GM19395 (cell line): ENCODE results near the gene ADAMTSL5.
"Not testable (repeated sequence)": the region's sequence is repeated elsewhere in the genome, so short reads cannot be mapped to it uniquely, and the experiment has no call there.

Experiments used
- ATAC-seq: cut with Tn5 transposase; IDR thresholded peaks from one replicate; pipeline ENCODE4 v1.9.1; 2021; ENCODE audit warnings: mild to moderate bottlenecking, moderate library complexity; ENCODE audit not compliant: unreplicated experiment

Gene ADAMTSL5

GRCh38 chr19:1514295-1514661, 1.5 kb upstream of the ADAMTSL5 start:
- ATAC-seq = no peak

DNA sequence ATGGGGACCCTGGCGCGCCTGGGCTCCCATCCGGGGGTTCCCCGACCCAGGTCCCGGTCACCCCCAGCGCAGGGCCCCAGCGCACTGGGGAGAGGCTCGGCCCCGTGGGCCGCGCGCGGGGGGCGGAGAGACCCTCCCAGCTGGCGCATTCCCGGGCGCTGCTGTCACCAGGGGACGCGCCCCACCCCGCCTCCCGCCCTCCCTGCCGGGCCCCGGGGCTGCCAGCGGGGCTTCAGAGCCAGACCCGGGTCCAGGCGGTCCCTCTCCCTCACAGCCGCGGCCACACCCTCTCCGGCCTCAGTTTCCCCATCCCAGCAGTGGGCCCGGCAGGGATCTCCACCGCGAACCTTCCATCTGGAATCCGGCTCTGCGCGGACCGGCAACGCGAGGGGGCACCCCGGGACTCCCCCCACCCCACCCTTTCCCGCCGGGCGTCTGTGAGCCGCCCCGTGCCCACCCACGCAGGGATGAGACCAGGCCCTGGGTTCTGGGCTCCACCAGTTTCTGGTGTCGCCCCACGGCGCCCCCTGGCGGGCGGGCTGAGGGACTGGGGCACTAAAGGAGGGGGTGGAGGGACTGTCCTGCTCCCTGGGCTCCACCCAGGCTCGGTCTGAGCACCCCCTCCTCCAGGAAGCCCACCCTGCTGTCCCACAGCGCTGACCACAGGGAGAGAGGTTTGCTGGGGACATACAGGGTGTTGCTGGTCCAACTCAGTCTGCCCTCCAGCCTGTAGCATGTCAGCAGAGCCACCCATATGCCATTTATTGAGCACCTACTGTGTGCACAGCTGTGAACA, 878 bp upstream of the ADAMTSL5 start:
- ATAC-seq = no peak

GRCh38 chr19:1511318-1512317, 1.2 kb downstream of the ADAMTSL5 start:
- no peak for ATAC-seq

- ATAC-seq = no peak
Observed at GRCh38 chr19:1510807-1511206, 2.0 kb downstream of the ADAMTSL5 start.

DNA sequence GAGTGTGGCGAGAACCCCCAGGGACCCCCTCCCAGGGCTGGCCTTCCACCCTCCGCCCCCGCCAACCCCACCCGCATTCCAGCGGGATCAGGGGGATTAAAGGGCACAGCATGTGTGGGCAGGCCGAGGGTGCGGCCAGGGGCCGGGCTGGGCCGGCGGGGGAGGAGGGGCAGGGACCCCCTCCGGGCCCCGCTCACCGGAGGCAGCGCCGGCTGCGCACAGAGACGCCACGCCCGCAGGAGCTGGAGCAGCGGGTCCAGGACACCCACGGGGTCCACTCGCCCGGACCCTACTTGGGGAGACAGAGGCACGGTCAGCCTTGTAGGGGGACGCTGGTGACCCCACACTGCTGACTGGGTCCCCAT, 2.4 kb downstream of the ADAMTSL5 start:
- ATAC-seq = no peak

- no peak for ATAC-seq
Observed at GRCh38 chr19:1509602-1510441, 3.0 kb downstream of the ADAMTSL5 start.

GRCh38 chr19:1508507-1508856, 4.3 kb downstream of the ADAMTSL5 start:
- ATAC-seq = no peak

- no peak for ATAC-seq
Observed at GRCh38 chr19:1507763-1508506, 4.9 kb downstream of the ADAMTSL5 start.

- no peak for ATAC-seq
Observed at GRCh38 chr19:1507192-1507660, 5.6 kb downstream of the ADAMTSL5 start.

- ATAC-seq = no peak
Observed at GRCh38 chr19:1505991-1506881, 6.6 kb downstream of the ADAMTSL5 start.

GRCh38 chr19:1505012-1505411, 7.8 kb downstream of the ADAMTSL5 start:
- ATAC-seq = no peak

- no peak for ATAC-seq
Observed at GRCh38 chr19:1503925-1504773, 8.7 kb downstream of the ADAMTSL5 start.

GRCh38 chr19:1503089-1503924, 9.5 kb downstream of the ADAMTSL5 start:
- ATAC-seq = no peak

GRCh38 chr19:1502433-1503088, 10.3 kb downstream of the ADAMTSL5 start:
- ATAC-seq = no peak

GRCh38 chr19:1501200-1501595, 11.6 kb downstream of the ADAMTSL5 start:
- no peak for ATAC-seq

DNA sequence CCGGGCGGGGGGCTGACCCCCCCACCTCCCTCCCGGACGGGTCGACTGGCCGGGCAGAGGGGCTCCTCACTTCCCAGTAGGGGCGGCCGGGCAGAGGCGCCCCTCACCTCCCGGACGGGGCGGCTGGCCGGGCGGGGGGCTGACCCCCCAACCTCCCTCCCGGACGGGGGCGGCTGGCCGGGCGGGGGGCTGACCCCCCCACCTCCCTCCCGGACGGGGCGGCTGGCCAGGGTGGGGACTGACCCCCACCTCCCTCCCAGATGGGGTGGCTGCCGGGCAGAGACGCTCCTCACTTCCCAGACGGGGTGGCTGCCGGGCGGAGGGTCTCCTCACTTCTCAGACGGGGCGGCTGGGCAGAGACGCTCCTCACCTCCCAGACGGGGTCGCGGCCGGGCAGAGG, 13.6 kb downstream of the ADAMTSL5 start:
- not testable (repeated sequence) for ATAC-seq
